K562 (cell line): ENCODE results near the gene WSCD2. TPM values are rescaled to one million over a fixed set of nuclear protein-coding genes. Genes with fewer than 3 reads are reported as not detected.

ENCODE experiments used
- ATAC-seq: fragments of 200-7000 bp; cut with Tn5 transposase; 3 replicates; pipeline ENCODE4 v1.9.1; 2020; ENCODE audit warnings: moderate library complexity
- BruUV-seq: library from RNA; stranded (reverse); fragments of 400-500 nt; replicated peaks from 2 replicates; lab custom pipeline; 2021; lab: Mats Ljungman, UMichigan
- CTCF ChIA-PET: fragments of 300-600 bp; formaldehyde crosslinking; extraction: SDS; loops from one replicate; lab custom pipeline; 2021; ENCODE audit warnings: low intra/inter-chr PET ratio; lab: Yijun Ruan, JAX
- POLR2A ChIA-PET: fragments of 300-600, 350-650 bp; sonication (Branson Sonifier 250); formaldehyde crosslinking; extraction: SDS; loops from one replicate; lab custom pipeline; 2021; ENCODE audit warnings: antibody characterized with exemption, inconsistent platforms; lab: Yijun Ruan, JAX
- DNase-seq, 4 experiments: peaks; one replicate each; pipeline versions ENCODE4 v3.0.0 to v3.0.0-alpha.2; 2011 to 2018; ENCODE audit warnings: low spot score in 3 of 4, mixed read lengths in 3 of 4; ENCODE audit errors: extremely low read depth in 1 of 4
- FAIRE-seq: peaks from 2 replicates; lab custom pipeline; 2011; peaks lifted over from hg19 to GRCh38; lab: Jason Lieb, UNC
- H2AFZ ChIP-seq: 2 replicates; pipeline ENCODE4 v1.6.0; 2011; ENCODE audit warnings: low read depth, low read length, control low read depth, inconsistent platforms
- H3K27ac ChIP-seq: fragments of 200-600 bp; 3 replicates; pipeline ENCODE4 v1.8.0; 2011; ENCODE audit warnings: low read depth, mild to moderate bottlenecking, control low read depth, inconsistent platforms, low read length, moderate library complexity, mixed read lengths; ENCODE audit errors: extremely low read depth
- H3K27me3 ChIP-seq, 2 experiments: fragments of 300-600 bp in 1 of 2; 2 replicates in 1 of 2; 3 replicates in 1 of 2; pipeline versions ENCODE4 v1.6.0 to v1.8.0; 2011; ENCODE audit warnings: inconsistent platforms in 2 of 2, low read length in 2 of 2, mild to moderate bottlenecking in 1 of 2, mixed read lengths in 1 of 2, moderate library complexity in 1 of 2; ENCODE audit not compliant: control insufficient read depth in 2 of 2, insufficient read depth in 2 of 2
- H3K36me3 ChIP-seq: fragments of 300-600 bp; 3 replicates; pipeline ENCODE4 v1.8.0; 2011; ENCODE audit warnings: mild to moderate bottlenecking, low read length, inconsistent platforms; ENCODE audit not compliant: control insufficient read depth, insufficient read depth
- H3K4me1 ChIP-seq, 2 experiments: fragments of 200-600 bp in 1 of 2; replicated peaks in 1 of 2; 2 replicates in 1 of 2; 3 replicates in 1 of 2; pipeline versions ENCODE4 v1.5.1 to v1.8.0; 2011; ENCODE audit warnings: inconsistent platforms in 2 of 2, low read length in 2 of 2, mild to moderate bottlenecking in 1 of 2, mixed read lengths in 1 of 2, moderate library complexity in 1 of 2; ENCODE audit not compliant: control insufficient read depth in 2 of 2, insufficient read depth in 2 of 2
- H3K4me2 ChIP-seq: 2 replicates; pipeline ENCODE4 v1.6.1; 2011; ENCODE audit warnings: low read length, control low read depth, inconsistent platforms, mixed read lengths; ENCODE audit not compliant: insufficient read depth
- H3K4me3 ChIP-seq: fragments of 200-600 bp; sonication (generic), shearing (Covaris generic); 2 replicates; pipeline ENCODE4 v1.5.1; 2016; ENCODE audit warnings: control low read depth, inconsistent platforms
- H3K79me2 ChIP-seq: fragments of 200-600 bp; 3 replicates; pipeline ENCODE4 v1.8.0; 2011; ENCODE audit warnings: low read length, inconsistent platforms; ENCODE audit not compliant: control insufficient read depth, insufficient read depth
- H3K9ac ChIP-seq, 2 experiments: 2 replicates each; pipeline versions ENCODE4 v1.6.0 to v1.6.1; 2011; ENCODE audit warnings: low read depth in 2 of 2, low read length in 2 of 2, control low read depth in 1 of 2, inconsistent platforms in 1 of 2, mild to moderate bottlenecking in 1 of 2, mixed read lengths in 1 of 2; ENCODE audit not compliant: insufficient read depth in 1 of 2
- H3K9me1 ChIP-seq: one replicate; pipeline ENCODE4 v1.6.0; 2011; ENCODE audit warnings: inconsistent platforms, mild to moderate bottlenecking, low read length, moderate library complexity; ENCODE audit not compliant: control insufficient read depth, insufficient read depth
- H3K9me3 ChIP-seq: replicated peaks from 2 replicates; pipeline ENCODE4 v1.5.1; 2011; ENCODE audit warnings: low read depth, low read length, inconsistent platforms; ENCODE audit not compliant: control insufficient read depth, insufficient read depth
- H4K20me1 ChIP-seq: replicated peaks from 2 replicates; pipeline ENCODE4 v1.6.1; 2011; ENCODE audit warnings: low read length, inconsistent platforms, mixed read lengths; ENCODE audit not compliant: control insufficient read depth, insufficient read depth
- BRD9 ChIP-seq: fragments of 450-650 bp; IDR thresholded peaks from 2 replicates; pipeline ENCODE4 v1.6.1; 2018; ENCODE audit warnings: low read depth; ENCODE audit not compliant: partially characterized antibody
- CEBPG ChIP-seq, 3 experiments: fragments of 200-800 bp in 1 of 3; sonication (Bioruptor generic) in 1 of 3; sonication (generic) in 1 of 3; formaldehyde crosslinking in 1 of 3; IDR thresholded peaks in 2 of 3; conservative IDR thresholded peaks in 1 of 3; 2 replicates each; pipeline versions ENCODE4 v1.6.1 to v1.8.0; 2016 to 2022; ENCODE audit warnings: missing compliant biosample characterization in 2 of 3, missing genetic modification characterization in 2 of 3, mild to moderate bottlenecking in 1 of 3, missing genetic modification reagents in 1 of 3
- RBM25 ChIP-seq: fragments of 200-400 bp; formaldehyde crosslinking; IDR thresholded peaks from 2 replicates; pipeline ENCODE4 v1.6.1; 2018; ENCODE audit warnings: low read length, low read depth, moderate library complexity; ENCODE audit not compliant: severe bottlenecking
- TGIF2 ChIP-seq: sonication (generic); formaldehyde crosslinking; IDR thresholded peaks from 2 replicates; pipeline ENCODE4 v1.8.1; 2022; ENCODE audit warnings: mild to moderate bottlenecking, missing genetic modification reagents, moderate library complexity
- TRIM24 ChIP-seq, 2 experiments: fragments of 450-650 bp; IDR thresholded peaks; 2 replicates each; pipeline ENCODE4 v1.6.1; 2016
- WGBS: fragments of 100-300 bp; shearing (Covaris generic); methylation state at CpG from one replicate; pipeline ENCODE4 v1.1.6; 2016; ENCODE audit warnings: low coverage, mixed read lengths; ENCODE audit not compliant: insufficient coverage; ENCODE audit errors: missing lambda C conversion rate; 5-methylcytosine and 5-hydroxymethylcytosine counted together
- in situ Hi-C: fragments of 300-500 bp; cut with MboI; formaldehyde crosslinking; loops from 4 replicates; pipeline ENCODE4 v1.15.0; 2018; ENCODE audit warnings: inconsistent platforms, mixed read lengths
- intact Hi-C: fragments of 100-400 bp; cut with micrococcal nuclease; formaldehyde crosslinking; loops from 2 replicates; pipeline ENCODE4 v1.14.2; 2022
- polyA plus RNA-seq, 8 experiments: library from polyadenylated mRNA; depleted of rRNA in 4 of 8; stranded (reverse) in 5 of 8; unstranded in 3 of 8; fragments of >200 nt; fragmentation: Nextera tagmentation in 2 of 8; fragmentation: Illumina TruSeq in 1 of 8; extraction: Ambion mirVana in 2 of 8; extraction: Trizol in 1 of 8; gene quantifications; 2 replicates each; pipeline versions ENCODE4 v1.2.1 to v1.2.3, GENCODE V29; 2011 to 2014; ENCODE audit warnings: inconsistent platforms in 1 of 8, missing spikeins in 1 of 8
- total RNA-seq, 7 experiments: library from RNA; depleted of rRNA in 6 of 7; stranded (reverse); fragments of >200 nt in 6 of 7; fragmentation: Illumina TruSeq in 2 of 7; extraction: Trizol in 2 of 7; gene quantifications; 2 replicates each; pipeline versions ENCODE4 v1.2.1 to v1.2.3, GENCODE V29; 2011 to 2021; ENCODE audit warnings: low replicate concordance in 1 of 7
- TF ChIP-seq, protein P1 (sequence below): fragments of 250-450 bp; sonication (Bioruptor Pico); IDR thresholded peaks from 2 replicates; pipeline ENCODE4 v1.8.0; 2021; ENCODE audit warnings: moderate library complexity, mild to moderate bottlenecking, inconsistent platforms
- TF ChIP-seq, protein P2 (sequence below): fragments of 250-450 bp; sonication (Bioruptor Pico); IDR thresholded peaks from 2 replicates; pipeline ENCODE4 v1.5.0; 2021; ENCODE audit warnings: mild to moderate bottlenecking, moderate library complexity

WSCD2 gene
- total and polyA plus RNA-seq, 9 of the 15 experiments (the other 6 are each of a cell fraction or from before 2014, with no cell fraction given) = 0.72 to 14.1 (median 4.0) TPM

DNA sequence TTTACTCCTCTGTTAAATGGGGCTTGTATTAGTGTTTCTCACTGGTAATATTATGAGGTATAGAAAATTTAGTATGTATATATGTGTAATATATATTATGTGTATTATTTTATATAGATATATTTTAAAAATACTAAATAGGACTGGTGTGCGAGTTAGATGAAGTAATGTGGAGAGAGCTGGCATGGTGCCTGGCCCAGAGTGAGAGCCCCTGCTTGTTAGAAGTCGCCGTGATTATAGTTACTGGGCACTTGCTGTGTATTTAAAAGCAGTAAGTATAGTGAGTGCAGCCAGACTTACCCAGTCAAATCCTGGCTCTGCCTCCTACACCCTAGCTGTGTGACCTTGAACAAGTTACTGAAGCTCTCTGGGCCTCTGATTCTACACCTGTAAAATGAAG lies 48.0 kb downstream of the WSCD2 start:
- Histone ChIP-seq H3K27me3 (peaks cover 0 to 5% of the 10 kb centered on the region in 2 experiments; a peak in 2 of 5 replicates), H3K36me3 (no peaks in the 10 kb centered on the region), H3K79me2 (no peaks in the 10 kb centered on the region), H3K4me1 (no peaks in the 10 kb centered on the region), H4K20me1 (no peaks in the 10 kb centered on the region), H3K9me1 (no peaks in the 10 kb centered on the region), H3K4me3 (no peak overlapping the region), H3K9me3 (no peaks in the 10 kb centered on the region), H3K27ac (no peak overlapping the region), H2AFZ (no peak overlapping the region), H3K4me2 (no peak overlapping the region), H3K9ac (no peak overlapping the region)
- 17% methylated on average over 3 of the region's 3 CpGs for WGBS
- no peak for FAIRE-seq
- BruUV-seq = no TSS peak
- DNase-seq = no peak
- CTCF ChIA-PET = no interaction called here
- in situ Hi-C loops = no loop called here
- no peak for ATAC-seq
- intact Hi-C loops = no loop called here
- peak; percentile 3 for TF ChIP-seq RBM25
- TF ChIP-seq TGIF2 (CRISPR knock-in tag) = no peak
- no peak for TF ChIP-seq TRIM24 (IDR thresholded peaks at IDR 0.05)
- TF ChIP-seq, protein P1, sequence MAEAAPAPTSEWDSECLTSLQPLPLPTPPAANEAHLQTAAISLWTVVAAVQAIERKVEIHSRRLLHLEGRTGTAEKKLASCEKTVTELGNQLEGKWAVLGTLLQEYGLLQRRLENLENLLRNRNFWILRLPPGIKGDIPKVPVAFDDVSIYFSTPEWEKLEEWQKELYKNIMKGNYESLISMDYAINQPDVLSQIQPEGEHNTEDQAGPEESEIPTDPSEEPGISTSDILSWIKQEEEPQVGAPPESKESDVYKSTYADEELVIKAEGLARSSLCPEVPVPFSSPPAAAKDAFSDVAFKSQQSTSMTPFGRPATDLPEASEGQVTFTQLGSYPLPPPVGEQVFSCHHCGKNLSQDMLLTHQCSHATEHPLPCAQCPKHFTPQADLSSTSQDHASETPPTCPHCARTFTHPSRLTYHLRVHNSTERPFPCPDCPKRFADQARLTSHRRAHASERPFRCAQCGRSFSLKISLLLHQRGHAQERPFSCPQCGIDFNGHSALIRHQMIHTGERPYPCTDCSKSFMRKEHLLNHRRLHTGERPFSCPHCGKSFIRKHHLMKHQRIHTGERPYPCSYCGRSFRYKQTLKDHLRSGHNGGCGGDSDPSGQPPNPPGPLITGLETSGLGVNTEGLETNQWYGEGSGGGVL = no peak
- TF ChIP-seq CEBPG (CRISPR knock-in tag; IDR thresholded peaks at IDR 0.05) = no peak
- TF ChIP-seq CEBPG (tag; conservative IDR thresholded peaks at IDR 0.05 in 1 of 2, IDR thresholded peaks at IDR 0.05 in 1 of 2) = no peak
- TF ChIP-seq, protein P2, sequence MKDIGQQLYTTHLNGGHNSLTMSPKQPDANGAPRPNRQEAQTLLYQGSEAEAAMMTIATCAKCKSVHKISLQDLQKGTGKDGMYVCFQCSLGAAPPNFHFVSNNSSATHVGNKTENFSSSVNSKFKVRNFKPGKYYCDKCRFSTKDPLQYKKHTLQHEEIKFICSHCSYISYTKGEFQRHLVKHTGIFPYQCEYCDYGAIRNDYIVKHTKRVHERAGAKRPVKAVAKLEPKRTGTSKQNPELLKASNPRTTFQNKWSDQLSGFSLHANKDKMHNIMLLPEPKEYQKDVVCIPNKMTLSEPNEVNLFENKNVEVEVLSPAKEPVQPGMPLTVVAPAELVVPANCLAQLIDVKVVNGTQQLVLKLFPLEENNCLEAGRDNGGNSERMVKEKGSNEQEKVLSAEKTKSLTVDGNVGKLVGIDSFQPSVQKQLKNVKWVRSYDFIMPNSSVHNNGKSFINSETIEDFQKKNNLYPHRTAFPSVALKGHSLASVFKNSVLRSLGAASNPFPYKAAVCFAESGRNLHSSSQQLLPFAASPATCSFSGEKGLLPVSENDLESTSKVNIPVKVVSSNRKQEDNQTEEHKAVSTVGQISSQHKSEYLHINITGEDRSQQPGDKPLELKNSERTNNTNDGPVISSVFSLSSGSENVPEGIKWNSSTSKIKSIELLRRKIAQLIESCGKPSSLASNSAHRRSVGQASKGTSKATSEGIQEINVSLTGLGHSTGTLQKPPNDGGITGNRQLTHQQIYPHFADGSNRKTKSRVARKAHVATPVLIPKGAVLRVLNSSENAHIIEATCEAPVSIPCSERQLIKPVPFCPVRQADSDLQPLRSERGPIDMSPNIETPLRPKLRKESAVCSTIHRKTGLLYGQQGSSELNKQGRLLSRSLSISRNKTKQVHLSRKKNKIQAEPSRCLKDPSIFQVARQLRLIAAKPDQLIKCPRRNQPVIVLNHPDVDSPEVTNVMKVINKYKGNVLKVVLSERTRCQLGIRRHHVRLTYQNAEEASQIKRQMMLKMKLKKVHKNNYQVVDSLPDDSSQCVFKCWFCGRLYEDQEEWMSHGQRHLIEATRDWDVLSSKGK (CRISPR knock-in tag) = no peak
- no peak for TF ChIP-seq BRD9
- POLR2A ChIA-PET = interaction anchor here (0.5 kb wide), 1 partner anchor 15 kb away, joined by 3 read pairs; no protein-coding TSS in a partner anchor
